Fibroblast of the aortic adventitia (primary cell): ENCODE data around the gene TNFSF11. TPM values are rescaled to one million over a fixed set of nuclear protein-coding genes. Genes with fewer than 3 reads are reported as not detected.

Experiments
- DNase-seq: peaks from one replicate; pipeline ENCODE4 v3.0.0-alpha.2; 2010; ENCODE audit warnings: low read depth
- H3K4me3 ChIP-seq: 2 replicates; pipeline ENCODE4 v1.5.1; 2011; ENCODE audit warnings: low read depth, mild to moderate bottlenecking, control low read depth, low read length, moderate library complexity
- CTCF ChIP-seq: IDR thresholded peaks from 2 replicates; pipeline ENCODE4 v1.5.1; 2011; ENCODE audit warnings: mild to moderate bottlenecking, low read length, control low read depth, inconsistent platforms; ENCODE audit not compliant: insufficient read depth
- total RNA-seq: library from RNA; depleted of rRNA; stranded (reverse); fragments of >200 nt; gene quantifications from 2 replicates; pipeline ENCODE4 v1.2.3, GENCODE V29; 2012; ENCODE audit warnings: low replicate concordance

Gene TNFSF11
- total RNA-seq, 1 donor, result 5.2 TPM

- DNase-seq, result no peak
- no peak overlapping the region for H3K4me3 ChIP-seq
- no peak for TF ChIP-seq CTCF
Measured at GRCh38 chr13:42611086-42611779, 37.3 kb downstream of the TNFSF11 start.

- H3K4me3 ChIP-seq, result no peak overlapping the region
- TF ChIP-seq CTCF, result no peak
- no peak for DNase-seq
Measured at GRCh38 chr13:42612021-42612765, 38.2 kb downstream of the TNFSF11 start.

GRCh38 chr13:42614436-42615035 is 40.6 kb downstream of the TNFSF11 start:
- DNase-seq, result no peak
- no peak overlapping the region for H3K4me3 ChIP-seq
- TF ChIP-seq CTCF, result no peak

GRCh38 chr13:42615691-42616090 is 41.7 kb downstream of the TNFSF11 start:
- DNase-seq, result no peak
- no peak overlapping the region for H3K4me3 ChIP-seq
- TF ChIP-seq CTCF, result no peak

GRCh38 chr13:42617221-42617620 is 43.3 kb downstream of the TNFSF11 start:
- DNase-seq, result no peak
- TF ChIP-seq CTCF, result no peak
- H3K4me3 ChIP-seq, result no peak overlapping the region

GRCh38 chr13:42623916-42624315 is 50.0 kb downstream of the TNFSF11 start:
- no peak for DNase-seq
- no peak overlapping the region for H3K4me3 ChIP-seq
- TF ChIP-seq CTCF, result no peak
